ENCODE measurements around the gene FIZ1.

The FIZ1 gene

DNA sequence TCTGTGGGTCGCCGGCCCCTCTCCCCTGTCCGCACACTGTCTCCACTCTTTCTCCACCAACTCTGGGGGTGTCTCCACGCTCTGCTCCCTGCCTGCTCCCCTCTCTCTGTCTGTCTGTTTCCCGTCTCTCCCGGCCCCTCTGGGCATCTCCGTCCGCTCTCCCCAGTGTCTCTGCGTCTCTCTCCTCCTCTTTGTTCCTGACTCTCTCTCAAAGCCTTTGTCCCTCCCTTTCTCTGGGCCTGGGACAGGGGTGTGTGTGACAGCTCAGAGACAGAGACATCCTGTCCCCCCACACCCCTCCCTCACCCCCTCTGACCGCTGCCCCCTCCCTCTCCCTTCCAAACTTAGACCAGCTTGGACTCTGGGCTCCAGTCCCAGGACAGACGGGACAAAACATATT is 53.3 kb downstream of the FIZ1 start:
- H4K8ac ChIP-seq (ENCODE audit: low read length) = no peak overlapping the region
- no peak overlapping the region for H2BK5ac ChIP-seq (ENCODE audit: low read depth, low read length, poor library complexity, severe bottlenecking)
- H3K4ac ChIP-seq (ENCODE audit: low read depth in 1 of 2, low read length in 2 of 2) = no peak overlapping the region
- H2BK15ac ChIP-seq (ENCODE audit: low read depth, poor library complexity, severe bottlenecking) = no peak overlapping the region
- peak overlapping the region; percentile 80 for H3K9ac ChIP-seq (ENCODE audit: low read length)
- no peak overlapping the region for H3K4me3 ChIP-seq (ENCODE audit: insufficient read depth in 1 of 2, low read depth in 1 of 2, low read length in 2 of 2)
- peaks cover 31% of the 10 kb centered on the region for H3K4me1 ChIP-seq (ENCODE audit: control insufficient read depth, insufficient read depth, low read depth, low read length)
- no peak for DNase-seq
- H3K9me3 ChIP-seq (ENCODE audit: control insufficient read depth, low read length) = no peaks in the 10 kb centered on the region
- H3K36me3 ChIP-seq (ENCODE audit: control insufficient read depth in 1 of 2, insufficient read depth in 2 of 2, low read depth in 1 of 2, low read length in 2 of 2) = no peaks in the 10 kb centered on the region
- H3K14ac ChIP-seq (ENCODE audit: low read length in 2 of 2) = peak overlapping the region in 1 of 2 experiments; percentile 68
- peak overlapping the region in 1 of 2 experiments; percentile 41 for H3K18ac ChIP-seq (ENCODE audit: low read depth in 1 of 2, low read length in 2 of 2)
- H3K79me1 ChIP-seq (replicated peaks; ENCODE audit: low read length, poor library complexity, severe bottlenecking) = no peaks in the 10 kb centered on the region
- no peak overlapping the region for H2BK120ac ChIP-seq (ENCODE audit: low read depth, low read length)
- H3K23ac ChIP-seq (ENCODE audit: low read length in 2 of 2) = no peak overlapping the region
- H3K4me2 ChIP-seq (ENCODE audit: low read length, poor library complexity, severe bottlenecking) = no peak overlapping the region
- no peak overlapping the region for H2AFZ ChIP-seq (ENCODE audit: low read depth, low read length)
- H3K27ac ChIP-seq (ENCODE audit: low read length, poor library complexity, severe bottlenecking) = no peak overlapping the region
- H3K27me3 ChIP-seq (ENCODE audit: control insufficient read depth in 1 of 2, insufficient read depth in 1 of 2, low read length in 2 of 2) = peaks cover 0 to 10% of the 10 kb centered on the region in 2 experiments
- 74% methylated on average over 11 of the region's 11 CpGs for whole genome bisulfite sequencing
- H2AK5ac ChIP-seq (ENCODE audit: low read length, severe bottlenecking) = no peak overlapping the region
- H2BK12ac ChIP-seq (ENCODE audit: low read length in 2 of 2) = no peak overlapping the region
- no peak overlapping the region for H4K91ac ChIP-seq (ENCODE audit: low read length)

DNA sequence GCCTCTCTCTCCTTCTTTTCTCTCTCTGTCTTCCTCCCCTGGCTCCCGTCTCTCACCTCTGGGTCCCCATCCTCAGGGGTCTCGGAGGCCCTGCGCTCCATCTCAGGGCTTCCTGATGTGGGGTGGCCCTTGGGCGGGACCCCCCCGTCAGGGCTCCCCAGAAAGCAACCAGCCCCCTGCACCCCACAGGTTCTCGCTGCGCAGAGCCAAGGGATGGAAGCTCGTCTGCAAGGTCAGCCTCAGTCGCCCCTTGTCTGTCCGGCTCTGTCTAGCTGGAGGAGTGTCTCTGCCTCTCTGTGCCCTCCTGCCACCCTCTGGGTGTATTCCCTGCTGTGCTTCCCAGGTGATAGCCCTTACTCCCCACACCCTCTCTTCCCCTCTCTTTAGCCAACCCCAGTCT is 53.9 kb downstream of the FIZ1 start, which contains the start of gene SBK3:
Gene SBK3, minus strand, starts transcription at position 101 of the 400 bp plus-strand sequence. Its CDS starts 0 bp downstream, at position 101.
- Histone ChIP-seq H2BK12ac (ENCODE audit: low read length in 2 of 2) (no peak within 1 kb of the TSS), H3K9ac (ENCODE audit: low read length) (peak within 1 kb of the TSS; percentile 80), H3K36me3 (ENCODE audit: control insufficient read depth in 1 of 2, insufficient read depth in 2 of 2, low read depth in 1 of 2, low read length in 2 of 2) (no peaks in the 10 kb centered on the region), H2AK5ac (ENCODE audit: low read length, severe bottlenecking) (no peak within 1 kb of the TSS), H4K8ac (ENCODE audit: low read length) (no peak within 1 kb of the TSS), H3K23ac (ENCODE audit: low read length in 2 of 2) (no peak within 1 kb of the TSS), H2BK120ac (ENCODE audit: low read depth, low read length) (no peak within 1 kb of the TSS), H3K4me3 (ENCODE audit: insufficient read depth in 1 of 2, low read depth in 1 of 2, low read length in 2 of 2) (no peak within 1 kb of the TSS), H3K4me2 (ENCODE audit: low read length, poor library complexity, severe bottlenecking) (no peak within 1 kb of the TSS), H3K18ac (ENCODE audit: low read depth in 1 of 2, low read length in 2 of 2) (peak within 1 kb of the TSS in 1 of 2 experiments; percentile 41), H3K27ac (ENCODE audit: low read length, poor library complexity, severe bottlenecking) (no peak within 1 kb of the TSS), H3K4me1 (ENCODE audit: control insufficient read depth, insufficient read depth, low read depth, low read length) (peaks cover 30% of the 10 kb centered on the region), H4K91ac (ENCODE audit: low read length) (no peak within 1 kb of the TSS), H3K14ac (ENCODE audit: low read length in 2 of 2) (peak within 1 kb of the TSS in 1 of 2 experiments; percentile 68), H2BK15ac (ENCODE audit: low read depth, poor library complexity, severe bottlenecking) (no peak within 1 kb of the TSS), H2AFZ (ENCODE audit: low read depth, low read length) (no peak within 1 kb of the TSS), H3K27me3 (ENCODE audit: control insufficient read depth in 1 of 2, insufficient read depth in 1 of 2, low read length in 2 of 2) (peaks cover 0 to 10% of the 10 kb centered on the region in 2 experiments), H3K79me1 (replicated peaks; ENCODE audit: low read length, poor library complexity, severe bottlenecking) (no peaks in the 10 kb centered on the region), H2BK5ac (ENCODE audit: low read depth, low read length, poor library complexity, severe bottlenecking) (no peak within 1 kb of the TSS), H3K9me3 (ENCODE audit: control insufficient read depth, low read length) (no peaks in the 10 kb centered on the region), H3K4ac (ENCODE audit: low read depth in 1 of 2, low read length in 2 of 2) (no peak within 1 kb of the TSS)
- DNase-seq = no peak
- WGBS = 81% methylated on average over 10 of the region's 10 CpGs

DNA sequence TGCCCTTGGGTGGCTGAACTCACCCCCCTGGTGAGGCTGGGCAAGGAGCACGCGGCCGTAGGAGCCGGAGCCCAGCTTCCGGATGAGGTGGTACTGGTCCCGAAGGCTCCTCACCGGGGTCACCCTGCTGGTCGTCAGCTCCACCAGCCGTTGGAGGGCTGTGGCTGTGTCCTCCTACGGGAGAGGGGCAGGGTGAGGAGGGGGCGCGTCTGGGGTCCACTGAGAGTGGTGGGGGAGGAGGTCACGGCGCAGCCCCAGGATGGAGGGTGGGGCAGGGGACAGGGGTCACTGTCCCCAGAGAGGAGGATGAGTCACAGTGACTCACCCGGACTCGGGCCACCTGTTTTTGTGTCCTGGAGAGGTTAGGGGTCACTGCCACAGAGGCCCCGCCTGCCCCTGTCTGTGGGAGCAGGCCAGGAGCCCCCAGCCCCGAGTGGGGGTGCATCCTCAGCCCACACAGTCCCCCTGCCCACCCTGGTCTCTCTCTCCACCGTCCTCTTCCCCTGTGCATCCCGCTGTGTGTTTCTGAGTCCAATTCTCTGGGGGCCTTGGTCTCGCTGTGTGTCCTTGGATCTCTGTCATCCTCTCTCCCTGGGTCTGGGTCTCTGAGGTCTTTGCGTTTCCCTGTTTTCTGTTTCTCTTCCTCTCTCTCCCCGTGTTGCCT is 54.4 kb downstream of the FIZ1 start:
- Histone ChIP-seq H3K18ac (ENCODE audit: low read depth in 1 of 2, low read length in 2 of 2) (peak overlapping the region in 1 of 2 experiments; percentile 23), H3K9ac (ENCODE audit: low read length) (no peak overlapping the region), H3K79me1 (replicated peaks; ENCODE audit: low read length, poor library complexity, severe bottlenecking) (no peaks in the 10 kb centered on the region), H2AFZ (ENCODE audit: low read depth, low read length) (no peak overlapping the region), H3K4me1 (ENCODE audit: control insufficient read depth, insufficient read depth, low read depth, low read length) (peaks cover 27% of the 10 kb centered on the region), H4K8ac (ENCODE audit: low read length) (no peak overlapping the region), H4K91ac (ENCODE audit: low read length) (no peak overlapping the region), H3K4ac (ENCODE audit: low read depth in 1 of 2, low read length in 2 of 2) (no peak overlapping the region), H3K23ac (ENCODE audit: low read length in 2 of 2) (no peak overlapping the region), H3K27ac (ENCODE audit: low read length, poor library complexity, severe bottlenecking) (no peak overlapping the region), H3K9me3 (ENCODE audit: control insufficient read depth, low read length) (no peaks in the 10 kb centered on the region), H3K27me3 (ENCODE audit: control insufficient read depth in 1 of 2, insufficient read depth in 1 of 2, low read length in 2 of 2) (peaks cover 0 to 10% of the 10 kb centered on the region in 2 experiments), H2AK5ac (ENCODE audit: low read length, severe bottlenecking) (no peak overlapping the region), H3K14ac (ENCODE audit: low read length in 2 of 2) (peak overlapping the region in 1 of 2 experiments; percentile 22), H3K36me3 (ENCODE audit: control insufficient read depth in 1 of 2, insufficient read depth in 2 of 2, low read depth in 1 of 2, low read length in 2 of 2) (no peaks in the 10 kb centered on the region), H2BK5ac (ENCODE audit: low read depth, low read length, poor library complexity, severe bottlenecking) (no peak overlapping the region), H3K4me2 (ENCODE audit: low read length, poor library complexity, severe bottlenecking) (no peak overlapping the region), H2BK120ac (ENCODE audit: low read depth, low read length) (no peak overlapping the region), H2BK15ac (ENCODE audit: low read depth, poor library complexity, severe bottlenecking) (no peak overlapping the region), H2BK12ac (ENCODE audit: low read length in 2 of 2) (no peak overlapping the region), H3K4me3 (ENCODE audit: insufficient read depth in 1 of 2, low read depth in 1 of 2, low read length in 2 of 2) (no peak overlapping the region)
- DNase-seq = no peak
- WGBS = 63% methylated on average over 23 of the region's 23 CpGs

DNA sequence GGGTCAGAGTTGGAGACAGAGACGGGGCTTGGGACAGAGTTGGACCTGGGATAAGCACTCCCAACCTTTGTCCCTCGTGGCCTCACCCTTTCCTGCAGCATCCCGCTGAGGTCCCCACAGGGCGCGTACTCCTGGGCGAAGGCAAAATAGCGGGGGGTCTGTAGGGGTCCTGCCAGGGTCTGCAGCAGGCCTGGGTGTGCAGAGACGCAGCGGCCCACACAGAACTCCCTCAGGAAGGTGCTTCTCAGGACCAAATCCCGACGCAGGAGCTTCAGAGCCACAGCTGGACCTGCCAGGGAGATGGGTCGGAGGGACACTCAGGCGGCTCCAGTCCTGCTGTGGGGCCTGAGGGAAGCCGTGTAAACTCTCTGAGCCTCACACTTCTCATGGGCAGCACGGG is 55.3 kb downstream of the FIZ1 start:
- Histone ChIP-seq H3K4ac (ENCODE audit: low read depth in 1 of 2, low read length in 2 of 2) (no peak overlapping the region), H2BK15ac (ENCODE audit: low read depth, poor library complexity, severe bottlenecking) (no peak overlapping the region), H3K4me1 (ENCODE audit: control insufficient read depth, insufficient read depth, low read depth, low read length) (peaks cover 23% of the 10 kb centered on the region), H3K4me2 (ENCODE audit: low read length, poor library complexity, severe bottlenecking) (no peak overlapping the region), H3K23ac (ENCODE audit: low read length in 2 of 2) (no peak overlapping the region), H4K8ac (ENCODE audit: low read length) (no peak overlapping the region), H4K91ac (ENCODE audit: low read length) (no peak overlapping the region), H3K27ac (ENCODE audit: low read length, poor library complexity, severe bottlenecking) (no peak overlapping the region), H2AFZ (ENCODE audit: low read depth, low read length) (no peak overlapping the region), H3K27me3 (ENCODE audit: control insufficient read depth in 1 of 2, insufficient read depth in 1 of 2, low read length in 2 of 2) (peaks cover 0 to 10% of the 10 kb centered on the region in 2 experiments), H2BK120ac (ENCODE audit: low read depth, low read length) (no peak overlapping the region), H3K9me3 (ENCODE audit: control insufficient read depth, low read length) (no peaks in the 10 kb centered on the region), H3K14ac (ENCODE audit: low read length in 2 of 2) (no peak overlapping the region), H3K4me3 (ENCODE audit: insufficient read depth in 1 of 2, low read depth in 1 of 2, low read length in 2 of 2) (no peak overlapping the region), H3K79me1 (replicated peaks; ENCODE audit: low read length, poor library complexity, severe bottlenecking) (no peaks in the 10 kb centered on the region), H2BK12ac (ENCODE audit: low read length in 2 of 2) (no peak overlapping the region), H2BK5ac (ENCODE audit: low read depth, low read length, poor library complexity, severe bottlenecking) (no peak overlapping the region), H3K9ac (ENCODE audit: low read length) (no peak overlapping the region), H3K18ac (ENCODE audit: low read depth in 1 of 2, low read length in 2 of 2) (no peak overlapping the region), H2AK5ac (ENCODE audit: low read length, severe bottlenecking) (no peak overlapping the region), H3K36me3 (ENCODE audit: control insufficient read depth in 1 of 2, insufficient read depth in 2 of 2, low read depth in 1 of 2, low read length in 2 of 2) (no peaks in the 10 kb centered on the region)
- DNase-seq = no peak
- WGBS = 84% methylated on average over 15 of the region's 15 CpGs
